HG03378 (cell line): Measurements from ENCODE around the gene GNB1L.

Source experiments
- ATAC-seq: cut with Tn5 transposase; IDR thresholded peaks from one replicate; pipeline ENCODE4 v1.9.1; 2021; ENCODE audit warnings: mild to moderate bottlenecking, moderate library complexity; ENCODE audit not compliant: unreplicated experiment

Gene GNB1L

DNA sequence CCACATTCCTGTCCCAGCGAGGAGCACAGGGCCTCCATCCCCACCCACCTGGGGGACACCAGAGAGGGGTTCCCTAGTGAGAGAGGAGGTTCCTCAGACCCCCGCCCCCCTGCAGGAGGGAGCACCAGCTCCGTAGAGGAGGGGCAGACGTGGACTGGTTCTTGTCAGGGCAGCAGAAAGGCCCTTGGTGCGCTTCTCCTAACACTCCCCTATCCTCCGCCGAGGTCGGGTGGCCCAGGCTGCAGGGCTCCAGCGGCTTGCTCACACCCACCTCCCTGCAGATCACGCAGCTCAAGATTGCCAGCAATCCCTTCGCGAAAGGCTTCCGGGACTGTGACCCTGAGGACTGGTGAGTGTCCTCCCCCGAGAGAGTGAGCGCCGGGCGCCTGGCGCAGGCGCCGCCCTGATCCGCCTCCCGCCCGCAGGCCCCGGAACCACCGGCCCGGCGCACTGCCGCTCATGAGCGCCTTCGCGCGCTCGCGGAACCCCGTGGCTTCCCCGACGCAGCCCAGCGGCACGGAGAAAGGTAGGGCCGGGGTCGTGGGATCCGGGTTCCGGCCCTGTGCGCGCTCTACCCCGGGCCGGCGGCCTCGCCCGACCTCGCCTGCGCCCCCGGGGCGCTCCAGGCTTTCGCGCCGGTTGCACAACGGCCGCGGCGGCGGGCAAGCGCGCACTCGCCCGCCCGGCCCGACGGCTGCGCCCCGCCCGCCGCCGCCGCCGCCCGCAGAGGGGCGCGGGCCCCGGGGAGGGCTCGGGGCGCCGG is 89.0 kb downstream of the GNB1L start:
- ATAC-seq, result no peak

- ATAC-seq, result no peak
These were observed 89.8 kb downstream of the GNB1L start for GRCh38 chr22:19764636-19765476.

- no peak for ATAC-seq
These were observed 90.4 kb downstream of the GNB1L start for GRCh38 chr22:19764299-19764593.

DNA sequence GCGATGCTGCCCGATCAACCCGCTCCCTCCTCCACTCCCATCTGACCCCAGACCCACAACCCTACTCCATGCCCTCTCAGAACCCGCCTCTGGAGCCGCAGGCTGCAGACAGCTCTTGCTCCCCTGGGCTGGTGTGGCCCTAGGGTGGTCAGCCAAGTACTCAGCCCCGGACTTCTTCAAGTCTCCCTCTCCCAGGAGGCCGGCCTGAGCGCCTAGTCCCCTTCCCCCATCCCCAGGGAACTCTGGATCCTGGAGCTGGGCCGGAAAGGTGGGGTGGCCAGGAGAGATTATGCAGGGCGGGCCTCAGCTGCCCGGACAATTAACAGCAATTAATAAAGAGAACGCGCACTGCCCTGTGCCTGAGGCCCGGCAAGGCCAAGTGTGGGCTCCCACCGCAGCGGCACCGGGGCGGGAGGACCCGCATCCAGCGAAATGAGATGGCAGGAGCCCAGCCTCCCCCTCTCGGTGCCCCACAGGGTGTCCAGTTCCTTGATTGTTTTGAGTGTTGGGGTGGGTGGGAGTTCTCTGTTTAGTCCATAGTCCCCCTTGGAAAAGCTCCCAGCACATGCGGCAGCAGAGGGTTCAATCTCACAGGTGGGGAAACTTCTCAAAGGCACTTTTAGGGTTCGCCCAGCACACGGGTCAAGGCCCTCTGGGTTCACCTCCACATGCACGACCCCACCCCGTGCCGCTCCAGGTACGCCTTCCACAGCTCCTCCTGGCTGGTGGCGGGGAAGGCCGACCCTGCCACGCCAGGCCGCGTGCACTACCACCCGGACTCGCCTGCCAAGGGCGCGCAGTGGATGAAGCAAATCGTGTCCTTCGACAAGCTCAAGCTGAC is 91.0 kb downstream of the GNB1L start:
- ATAC-seq, result no peak

- ATAC-seq, result no peak
These were observed 91.9 kb downstream of the GNB1L start for GRCh38 chr22:19762568-19763457.

- ATAC-seq, result no peak
These were observed 92.7 kb downstream of the GNB1L start for GRCh38 chr22:19761725-19762567.

GRCh38 chr22:19760951-19761724 is 93.5 kb downstream of the GNB1L start:
- no peak for ATAC-seq

GRCh38 chr22:19760058-19760950 is 94.4 kb downstream of the GNB1L start, which contains the start of gene TBX1:
Gene TBX1 (plus strand): TSS chr22:19760778. CDS start chr22:19760844, 66 bp downstream.
- ATAC-seq, result no peak

DNA sequence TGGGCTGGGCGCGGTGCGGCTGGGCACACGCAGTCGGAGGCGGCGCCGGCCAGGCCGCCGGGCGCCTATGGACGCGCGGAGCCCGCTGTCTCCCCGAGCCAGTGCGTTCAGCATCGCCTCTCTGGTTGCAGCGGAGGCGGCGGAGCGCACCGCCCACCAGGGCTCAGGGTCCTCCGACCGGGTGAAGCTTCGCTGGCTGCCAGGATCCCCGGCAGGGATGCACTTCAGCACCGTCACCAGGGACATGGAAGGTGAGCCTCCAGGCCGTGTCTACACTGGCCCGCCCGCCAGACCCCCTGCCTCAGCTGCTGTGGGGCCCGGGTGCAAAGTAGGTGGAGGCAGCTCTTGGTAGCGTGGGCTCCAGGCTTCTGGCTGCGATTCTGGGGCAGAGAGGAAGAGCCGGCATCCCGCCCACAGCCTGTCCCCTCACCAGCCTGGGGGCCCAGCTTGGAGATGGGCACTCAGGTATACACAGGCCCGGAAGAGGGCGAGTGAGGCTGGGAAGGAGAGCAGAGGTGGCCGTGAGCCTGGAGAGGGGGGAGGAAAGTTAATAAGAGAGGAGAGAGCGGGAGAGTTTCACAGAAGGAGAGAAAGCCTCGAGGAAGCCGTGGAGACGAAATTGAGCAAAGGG is 95.1 kb downstream of the GNB1L start:
- ATAC-seq, result no peak

DNA sequence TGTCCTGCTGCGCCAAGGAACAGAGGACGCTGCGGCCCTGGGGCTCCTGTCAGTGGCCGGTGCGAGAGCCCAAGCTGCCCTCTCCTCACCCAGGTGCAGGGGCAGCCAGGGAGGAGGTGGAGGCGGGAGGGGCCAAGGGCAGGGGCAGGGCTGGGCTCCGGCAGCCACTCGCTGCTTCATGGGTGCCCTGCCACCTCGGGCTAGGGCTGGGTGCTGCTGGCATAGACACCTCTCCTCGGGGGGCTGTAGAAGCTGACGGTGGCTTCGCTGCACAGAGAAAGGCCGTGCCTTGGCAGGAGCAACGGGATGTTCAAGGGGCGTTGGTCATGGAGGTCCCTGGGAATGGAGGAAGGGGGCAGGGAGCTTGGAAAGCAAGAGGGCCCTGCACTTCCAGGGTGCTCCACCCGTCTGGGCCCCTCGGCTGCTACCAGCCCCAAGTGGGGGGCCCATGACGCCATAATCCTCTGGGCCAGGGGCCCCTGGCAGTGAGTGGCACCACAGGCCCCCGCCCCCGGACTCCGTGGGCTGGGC is 95.7 kb downstream of the GNB1L start:
- no peak for ATAC-seq

DNA sequence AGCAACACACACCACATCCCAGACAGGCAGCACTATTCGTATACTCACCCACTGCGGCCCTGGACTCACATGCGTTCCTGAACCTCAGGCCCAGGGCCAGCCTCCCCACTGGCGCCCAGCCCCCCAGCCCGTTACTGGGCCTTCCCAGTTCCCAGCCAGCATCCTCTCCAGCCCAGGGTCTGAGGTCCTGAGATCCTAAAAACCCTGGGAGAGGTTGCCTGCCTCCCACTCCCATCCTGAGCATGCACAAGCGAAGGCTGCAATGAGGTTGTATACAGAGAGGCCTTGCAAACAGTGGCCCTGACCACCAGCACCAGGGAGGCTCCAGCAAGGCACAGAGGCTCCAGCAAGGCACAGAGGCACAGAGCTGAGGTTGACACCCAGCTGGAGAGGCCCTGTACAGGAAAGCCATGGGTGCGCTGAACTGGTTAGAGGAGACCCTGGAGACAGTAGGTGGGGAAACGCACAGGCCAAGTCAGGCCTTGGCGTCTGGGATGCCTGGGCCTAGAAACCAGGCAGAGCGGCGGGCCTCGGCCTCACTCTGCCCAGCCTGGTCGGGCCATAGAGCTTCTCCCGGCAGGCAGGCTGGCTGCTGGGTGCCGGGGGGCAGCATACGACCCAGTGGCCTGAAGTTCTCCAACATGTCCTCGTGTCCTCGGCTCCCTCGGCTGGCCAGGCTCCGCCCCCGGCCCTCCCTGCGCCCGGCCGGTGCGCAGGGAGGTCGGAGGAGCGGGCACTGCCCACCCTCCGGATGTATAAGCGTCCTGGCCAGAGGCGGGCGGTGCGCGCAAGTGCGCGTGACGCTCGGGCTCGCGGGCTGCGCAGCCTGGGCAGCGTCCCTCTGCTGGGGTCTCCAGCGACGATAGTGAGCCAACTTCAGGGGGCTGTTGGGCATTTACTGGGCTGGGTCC is 96.4 kb downstream of the GNB1L start:
- no peak for ATAC-seq

GRCh38 chr22:19757140-19757984 is 97.3 kb downstream of the GNB1L start:
- ATAC-seq, result no peak

DNA sequence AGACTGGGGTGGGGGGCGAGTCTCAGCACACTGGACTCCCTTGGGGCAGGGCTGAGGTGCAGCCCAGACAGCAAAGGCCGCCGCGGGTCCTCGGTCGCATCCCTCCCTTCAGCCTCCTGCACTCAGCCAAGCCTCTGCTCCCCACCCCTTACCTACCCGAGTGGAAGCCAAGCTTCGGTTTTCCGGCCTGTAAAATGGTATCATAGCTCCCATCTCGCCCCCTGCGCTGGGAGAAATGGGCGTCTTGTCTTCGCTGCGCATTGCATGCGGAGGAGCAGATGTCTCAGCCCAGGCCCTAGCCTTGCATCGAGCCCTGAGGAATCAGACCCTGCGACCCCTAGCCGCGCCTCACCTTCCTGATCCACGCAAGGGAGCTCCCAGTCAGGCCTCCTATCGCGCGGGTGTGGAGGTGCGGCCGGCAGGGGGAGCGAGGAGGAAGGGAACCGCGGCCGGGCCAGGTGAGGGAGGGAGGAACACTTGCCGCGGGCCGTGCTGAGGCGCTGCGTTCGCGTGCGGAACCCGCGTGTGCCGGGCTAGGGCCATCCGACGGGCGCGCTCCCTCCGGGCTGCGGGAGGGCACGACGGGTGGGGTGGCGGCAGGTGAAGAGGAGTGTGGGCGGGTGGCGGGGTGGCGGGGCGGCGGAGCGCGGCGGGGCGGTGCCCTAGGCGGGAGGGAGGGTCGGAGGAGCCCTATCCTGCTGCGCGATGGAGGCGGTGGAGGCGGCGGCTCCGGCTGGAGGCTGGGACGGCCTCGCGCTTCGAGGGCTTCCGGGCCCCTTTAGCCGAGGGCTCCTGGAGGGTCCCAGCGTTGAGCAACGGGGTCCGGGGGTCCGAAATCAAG is 98.2 kb downstream of the GNB1L start:
- no peak for ATAC-seq

GRCh38 chr22:19755722-19756287 is 98.9 kb downstream of the GNB1L start:
- no peak for ATAC-seq
